Measurements from ENCODE around the gene GBX2.

Gene GBX2

GRCh38 chr2:236173729-236174607 lies 5.8 kb upstream of the GBX2 start:
- H3K4me3 ChIP-seq (ENCODE audit: low read length in 2 of 2): no peak overlapping the region
- H3K4me1 ChIP-seq (ENCODE audit: control insufficient read depth, insufficient read depth, low read length): peaks cover 19% of the 10 kb centered on the region
- peaks cover 81 to 97% of the 10 kb centered on the region in 2 donors for H3K27me3 ChIP-seq (ENCODE audit: control insufficient read depth in 1 of 2, insufficient read depth in 2 of 2, low read length in 2 of 2)
- no peak overlapping the region for H3K9ac ChIP-seq (ENCODE audit: low read length in 2 of 2)
- H3K9me3 ChIP-seq (ENCODE audit: control insufficient read depth in 2 of 2, low read length in 2 of 2): no peaks in the 10 kb centered on the region
- H3K36me3 ChIP-seq (ENCODE audit: control insufficient read depth in 2 of 2, insufficient read depth in 2 of 2, low read length in 2 of 2): no peaks in the 10 kb centered on the region
- H3K27ac ChIP-seq (ENCODE audit: low read length): no peak overlapping the region

DNA sequence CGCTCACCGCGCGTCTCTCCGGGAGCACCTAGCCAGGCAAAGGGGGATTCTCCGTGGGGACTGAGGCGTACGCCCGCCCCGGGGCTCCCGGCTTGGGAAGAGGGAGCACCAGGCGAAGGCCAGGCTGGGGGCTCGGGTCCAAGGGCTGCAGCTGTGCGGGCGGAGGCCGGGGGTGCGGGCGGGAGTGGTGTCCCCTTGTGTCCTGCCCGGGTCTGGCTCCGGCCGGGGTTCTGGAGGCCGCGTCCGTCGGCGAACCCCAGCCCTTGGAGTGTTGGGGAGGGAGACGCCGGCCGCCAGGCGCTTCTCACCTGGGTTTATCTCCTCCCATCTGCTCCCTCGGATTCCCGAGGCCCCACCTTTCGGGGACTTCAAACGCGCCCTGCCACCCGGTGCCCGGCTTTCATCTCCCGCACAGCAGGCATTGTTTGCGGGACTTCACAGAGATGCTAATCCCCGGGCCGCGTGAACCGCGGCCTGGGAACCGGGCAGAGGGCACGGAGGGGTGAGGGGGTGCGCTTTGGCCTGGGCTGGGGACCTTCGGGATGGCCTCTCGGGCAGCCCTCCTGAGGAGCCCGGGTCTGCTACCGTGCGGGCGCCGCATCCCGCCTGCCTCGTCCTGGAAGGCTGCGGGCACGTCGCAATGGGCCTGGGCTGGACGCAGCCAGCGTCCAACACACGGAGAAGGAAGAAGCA lies 5.0 kb upstream of the GBX2 start:
- no peaks in the 10 kb centered on the region for H3K9me3 ChIP-seq (ENCODE audit: control insufficient read depth in 2 of 2, low read length in 2 of 2)
- H3K9ac ChIP-seq (ENCODE audit: low read length in 2 of 2): no peak overlapping the region
- no peaks in the 10 kb centered on the region for H3K36me3 ChIP-seq (ENCODE audit: control insufficient read depth in 2 of 2, insufficient read depth in 2 of 2, low read length in 2 of 2)
- H3K4me1 ChIP-seq (ENCODE audit: control insufficient read depth, insufficient read depth, low read length): peaks cover 18% of the 10 kb centered on the region
- no peak overlapping the region for H3K4me3 ChIP-seq (ENCODE audit: low read length in 2 of 2)
- peaks cover 79 to 97% of the 10 kb centered on the region in 2 donors for H3K27me3 ChIP-seq (ENCODE audit: control insufficient read depth in 1 of 2, insufficient read depth in 2 of 2, low read length in 2 of 2)
- H3K27ac ChIP-seq (ENCODE audit: low read length): no peak overlapping the region

DNA sequence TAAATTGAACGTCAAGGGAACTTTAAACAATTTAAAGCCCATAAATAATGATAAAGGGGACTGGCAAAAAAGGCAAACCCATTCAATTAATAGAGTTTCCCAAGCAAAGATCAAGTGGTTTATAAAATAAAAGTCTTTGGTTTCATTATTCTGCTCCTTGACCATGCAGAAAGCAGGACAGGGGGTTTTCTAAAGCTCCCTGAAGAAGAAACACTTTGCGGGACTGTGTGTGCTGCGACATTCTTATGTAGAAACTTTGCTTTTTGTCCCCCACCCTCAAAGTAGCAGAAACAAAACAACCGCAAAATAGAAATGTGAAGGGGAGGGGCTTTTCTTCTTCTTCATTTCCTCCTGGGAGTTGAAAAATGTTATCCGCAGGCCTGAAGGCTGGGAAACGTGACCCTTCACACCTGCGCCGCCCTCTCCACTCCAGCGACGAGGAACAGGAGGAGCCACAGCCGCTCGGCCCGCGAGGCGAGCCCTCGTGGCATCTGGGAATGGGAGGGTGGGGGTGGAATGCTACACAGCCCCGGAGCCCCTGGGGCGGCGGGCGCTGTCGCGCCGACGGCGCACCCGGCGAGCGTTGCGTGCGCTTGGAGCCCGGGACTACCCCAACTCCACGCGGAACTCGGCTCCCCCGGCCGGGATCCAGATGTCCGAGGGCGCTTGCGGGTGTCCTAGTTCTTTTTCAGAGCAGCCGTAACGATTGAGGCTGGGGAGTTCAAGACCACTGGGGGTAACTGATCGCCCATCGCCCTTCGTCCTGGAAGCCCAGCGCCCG lies 4.3 kb upstream of the GBX2 start:
- Histone ChIP-seq H3K9me3 (ENCODE audit: control insufficient read depth in 2 of 2, low read length in 2 of 2) (no peaks in the 10 kb centered on the region), H3K27ac (ENCODE audit: low read length) (no peak overlapping the region), H3K9ac (ENCODE audit: low read length in 2 of 2) (no peak overlapping the region), H3K4me1 (ENCODE audit: control insufficient read depth, insufficient read depth, low read length) (peaks cover 18% of the 10 kb centered on the region), H3K4me3 (ENCODE audit: low read length in 2 of 2) (no peak overlapping the region), H3K36me3 (ENCODE audit: control insufficient read depth in 2 of 2, insufficient read depth in 2 of 2, low read length in 2 of 2) (no peaks in the 10 kb centered on the region), H3K27me3 (ENCODE audit: control insufficient read depth in 1 of 2, insufficient read depth in 2 of 2, low read length in 2 of 2) (peaks cover 74 to 97% of the 10 kb centered on the region in 2 donors)

DNA sequence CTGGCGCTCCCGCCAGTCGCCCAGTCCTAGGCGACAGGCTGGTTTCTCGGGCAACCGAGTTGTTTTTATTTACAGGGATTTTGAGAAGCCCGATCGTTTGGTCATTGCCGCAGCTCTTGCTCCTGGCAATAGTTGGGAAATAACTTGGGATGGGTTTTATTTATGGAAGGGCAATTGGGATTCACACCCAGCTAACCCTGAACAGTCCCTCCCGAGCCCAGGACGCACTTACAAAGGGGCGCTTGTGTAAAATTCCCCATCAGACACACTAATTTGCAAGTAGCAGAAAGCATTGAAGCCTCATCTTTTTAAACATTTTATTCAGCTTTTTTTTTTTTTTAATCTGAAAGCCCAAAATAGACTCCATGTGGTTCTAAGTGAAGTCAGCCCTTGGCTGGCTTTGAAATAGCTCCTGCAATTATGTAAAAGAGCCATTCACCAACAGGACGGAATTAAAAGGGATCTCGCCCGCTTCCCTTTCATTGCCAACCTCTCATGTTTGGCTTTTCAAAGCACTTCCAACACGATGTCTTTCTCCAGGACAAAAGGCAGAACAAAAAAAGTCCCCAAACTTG lies 3.6 kb upstream of the GBX2 start:
- no peaks in the 10 kb centered on the region for H3K36me3 ChIP-seq (ENCODE audit: control insufficient read depth in 2 of 2, insufficient read depth in 2 of 2, low read length in 2 of 2)
- no peak overlapping the region for H3K9ac ChIP-seq (ENCODE audit: low read length in 2 of 2)
- H3K4me1 ChIP-seq (ENCODE audit: control insufficient read depth, insufficient read depth, low read length): peaks cover 24% of the 10 kb centered on the region
- H3K27me3 ChIP-seq (ENCODE audit: control insufficient read depth in 1 of 2, insufficient read depth in 2 of 2, low read length in 2 of 2): peaks cover 72 to 97% of the 10 kb centered on the region in 2 donors
- no peak overlapping the region for H3K27ac ChIP-seq (ENCODE audit: low read length)
- H3K9me3 ChIP-seq (ENCODE audit: control insufficient read depth in 2 of 2, low read length in 2 of 2): no peaks in the 10 kb centered on the region
- no peak overlapping the region for H3K4me3 ChIP-seq (ENCODE audit: low read length in 2 of 2)

- peaks cover 73 to 97% of the 10 kb centered on the region in 2 donors for H3K27me3 ChIP-seq (ENCODE audit: control insufficient read depth in 1 of 2, insufficient read depth in 2 of 2, low read length in 2 of 2)
- H3K4me1 ChIP-seq (ENCODE audit: control insufficient read depth, insufficient read depth, low read length): peaks cover 28% of the 10 kb centered on the region
- no peak overlapping the region for H3K9ac ChIP-seq (ENCODE audit: low read length in 2 of 2)
- no peak overlapping the region for H3K4me3 ChIP-seq (ENCODE audit: low read length in 2 of 2)
- no peaks in the 10 kb centered on the region for H3K36me3 ChIP-seq (ENCODE audit: control insufficient read depth in 2 of 2, insufficient read depth in 2 of 2, low read length in 2 of 2)
- H3K27ac ChIP-seq (ENCODE audit: low read length): no peak overlapping the region
- no peaks in the 10 kb centered on the region for H3K9me3 ChIP-seq (ENCODE audit: control insufficient read depth in 2 of 2, low read length in 2 of 2)
These were observed 3.0 kb upstream of the GBX2 start for GRCh38 chr2:236171181-236171679.

- no peak overlapping the region for H3K27ac ChIP-seq (ENCODE audit: low read length)
- H3K4me3 ChIP-seq (ENCODE audit: low read length in 2 of 2): no peak overlapping the region
- H3K27me3 ChIP-seq (ENCODE audit: control insufficient read depth in 1 of 2, insufficient read depth in 2 of 2, low read length in 2 of 2): peaks cover 75 to 99% of the 10 kb centered on the region in 2 donors
- H3K9me3 ChIP-seq (ENCODE audit: control insufficient read depth in 2 of 2, low read length in 2 of 2): no peaks in the 10 kb centered on the region
- peaks cover 33% of the 10 kb centered on the region for H3K4me1 ChIP-seq (ENCODE audit: control insufficient read depth, insufficient read depth, low read length)
- H3K9ac ChIP-seq (ENCODE audit: low read length in 2 of 2): no peak overlapping the region
- H3K36me3 ChIP-seq (ENCODE audit: control insufficient read depth in 2 of 2, insufficient read depth in 2 of 2, low read length in 2 of 2): no peaks in the 10 kb centered on the region
These were observed 2.5 kb upstream of the GBX2 start for GRCh38 chr2:236170590-236171165.

- H3K9ac ChIP-seq (ENCODE audit: low read length in 2 of 2): no peak overlapping the region
- no peak overlapping the region for H3K27ac ChIP-seq (ENCODE audit: low read length)
- peaks cover 75 to 100% of the 10 kb centered on the region in 2 donors for H3K27me3 ChIP-seq (ENCODE audit: control insufficient read depth in 1 of 2, insufficient read depth in 2 of 2, low read length in 2 of 2)
- H3K4me1 ChIP-seq (ENCODE audit: control insufficient read depth, insufficient read depth, low read length): peaks cover 34% of the 10 kb centered on the region
- H3K9me3 ChIP-seq (ENCODE audit: control insufficient read depth in 2 of 2, low read length in 2 of 2): no peaks in the 10 kb centered on the region
- H3K4me3 ChIP-seq (ENCODE audit: low read length in 2 of 2): no peak overlapping the region
- H3K36me3 ChIP-seq (ENCODE audit: control insufficient read depth in 2 of 2, insufficient read depth in 2 of 2, low read length in 2 of 2): no peaks in the 10 kb centered on the region
These were observed 1.8 kb upstream of the GBX2 start for GRCh38 chr2:236169741-236170589.

GRCh38 chr2:236169151-236169721 lies 1.1 kb upstream of the GBX2 start:
- peaks cover 74 to 100% of the 10 kb centered on the region in 2 donors for H3K27me3 ChIP-seq (ENCODE audit: control insufficient read depth in 1 of 2, insufficient read depth in 2 of 2, low read length in 2 of 2)
- H3K9ac ChIP-seq (ENCODE audit: low read length in 2 of 2): no peak overlapping the region
- H3K4me1 ChIP-seq (ENCODE audit: control insufficient read depth, insufficient read depth, low read length): peaks cover 41% of the 10 kb centered on the region
- H3K4me3 ChIP-seq (ENCODE audit: low read length in 2 of 2): no peak overlapping the region
- no peaks in the 10 kb centered on the region for H3K36me3 ChIP-seq (ENCODE audit: control insufficient read depth in 2 of 2, insufficient read depth in 2 of 2, low read length in 2 of 2)
- no peak overlapping the region for H3K27ac ChIP-seq (ENCODE audit: low read length)
- no peaks in the 10 kb centered on the region for H3K9me3 ChIP-seq (ENCODE audit: control insufficient read depth in 2 of 2, low read length in 2 of 2)

- H3K9ac ChIP-seq (ENCODE audit: low read length in 2 of 2): no peak overlapping the region
- no peak overlapping the region for H3K27ac ChIP-seq (ENCODE audit: low read length)
- H3K9me3 ChIP-seq (ENCODE audit: control insufficient read depth in 2 of 2, low read length in 2 of 2): no peaks in the 10 kb centered on the region
- peak overlapping the region in 1 of 2 donors; percentile 64 for H3K4me3 ChIP-seq (ENCODE audit: low read length in 2 of 2)
- H3K36me3 ChIP-seq (ENCODE audit: control insufficient read depth in 2 of 2, insufficient read depth in 2 of 2, low read length in 2 of 2): no peaks in the 10 kb centered on the region
- peaks cover 50% of the 10 kb centered on the region for H3K4me1 ChIP-seq (ENCODE audit: control insufficient read depth, insufficient read depth, low read length)
- peaks cover 69 to 100% of the 10 kb centered on the region in 2 donors for H3K27me3 ChIP-seq (ENCODE audit: control insufficient read depth in 1 of 2, insufficient read depth in 2 of 2, low read length in 2 of 2)
These were observed 683 bp downstream of the GBX2 start for GRCh38 chr2:236167297-236168109.

Data from stomach smooth muscle (tissue), 2 donors.